Mesendoderm (in vitro differentiated cells): ENCODE results near the gene ISG20L2.
A peak's percentile ranks its signal among the peaks of the same experiment; 100 is the strongest.

Experiments used
- DNase-seq: peaks from one replicate; pipeline ENCODE4 v3.0.0; 2013
- H2AK5ac ChIP-seq: 2 replicates; pipeline ENCODE4 v1.6.1; 2013; ENCODE audit warnings: low read length, inconsistent platforms
- H2BK120ac ChIP-seq: 2 replicates; pipeline ENCODE4 v1.6.1; 2013; ENCODE audit warnings: low read depth, mild to moderate bottlenecking, low read length, moderate library complexity, mixed read lengths
- H2BK15ac ChIP-seq: replicated peaks from 2 replicates; pipeline ENCODE4 v1.6.1; 2013; ENCODE audit warnings: low read depth, mild to moderate bottlenecking, moderate library complexity
- H2BK5ac ChIP-seq: 2 replicates; pipeline ENCODE4 v1.6.1; 2013; ENCODE audit warnings: low read length, inconsistent platforms
- H3K18ac ChIP-seq: 2 replicates; pipeline ENCODE4 v1.6.1; 2013; ENCODE audit warnings: mild to moderate bottlenecking, low read length, mixed read lengths
- H3K23ac ChIP-seq: one replicate; pipeline ENCODE4 v1.6.1; 2013; ENCODE audit warnings: low read length
- H3K27ac ChIP-seq: 2 replicates; pipeline ENCODE4 v1.5.1; 2013; ENCODE audit warnings: low read depth, mild to moderate bottlenecking, inconsistent platforms, low read length, moderate library complexity
- H3K27me3 ChIP-seq: 2 replicates; pipeline ENCODE4 v1.6.1; 2013; ENCODE audit warnings: low read length, control low read depth, mild to moderate bottlenecking, inconsistent platforms; ENCODE audit not compliant: insufficient read depth, poor library complexity
- H3K36me3 ChIP-seq: 2 replicates; pipeline ENCODE4 v1.6.1; 2013; ENCODE audit warnings: low read length, inconsistent platforms; ENCODE audit not compliant: control insufficient read depth, insufficient read depth
- H3K4ac ChIP-seq: one replicate; pipeline ENCODE4 v1.6.1; 2013; ENCODE audit warnings: low read depth, mild to moderate bottlenecking, low read length, moderate library complexity
- H3K4me1 ChIP-seq: 2 replicates; pipeline ENCODE4 v1.6.1; 2013; ENCODE audit warnings: low read depth, low read length, inconsistent platforms; ENCODE audit not compliant: control insufficient read depth
- H3K4me2 ChIP-seq: 2 replicates; pipeline ENCODE4 v1.6.1; 2013; ENCODE audit warnings: low read length
- H3K4me3 ChIP-seq: 2 replicates; pipeline ENCODE4 v1.5.1; 2013; ENCODE audit warnings: mild to moderate bottlenecking, low read length
- H3K56ac ChIP-seq: one replicate; pipeline ENCODE4 v1.6.1; 2013; ENCODE audit warnings: low read length
- H3K79me1 ChIP-seq: 2 replicates; pipeline ENCODE4 v1.6.1; 2013; ENCODE audit warnings: low read length, inconsistent platforms
- H3K79me2 ChIP-seq: 2 replicates; pipeline ENCODE4 v1.6.1; 2013; ENCODE audit warnings: mild to moderate bottlenecking, low read length; ENCODE audit not compliant: control insufficient read depth, insufficient read depth
- H3K9ac ChIP-seq: 2 replicates; pipeline ENCODE4 v1.6.1; 2013; ENCODE audit warnings: low read length, inconsistent platforms
- H4K5ac ChIP-seq: one replicate; pipeline ENCODE4 v1.6.1; 2013; ENCODE audit warnings: low read length
- H4K8ac ChIP-seq: one replicate; pipeline ENCODE4 v1.6.1; 2013; ENCODE audit warnings: low read depth, mild to moderate bottlenecking, control low read depth, low read length, moderate library complexity
- WGBS: extraction: QIAGEN DNeasy Blood & Tissue Kit; methylation state at CpG from one replicate; pipeline ENCODE4 v1.1.7; 2013; ENCODE audit warnings: low lambda C conversion rate, missing lambda C conversion rate; ENCODE audit not compliant: insufficient coverage; ENCODE audit errors: extremely low coverage; 5-methylcytosine and 5-hydroxymethylcytosine counted together

The ISG20L2 gene

GRCh38 chr1:156733989-156734584 lies 5.5 kb upstream of the ISG20L2 start:
- Histone ChIP-seq H3K18ac (no peak overlapping the region), H3K9ac (no peak overlapping the region), H4K5ac (no peak overlapping the region), H3K4me1 (no peaks in the 10 kb centered on the region), H3K4me2 (no peak overlapping the region), H2BK5ac (no peak overlapping the region), H3K23ac (no peak overlapping the region), H2BK15ac (no peak overlapping the region), H2AK5ac (no peak overlapping the region), H3K79me1 (peaks cover 3% of the 10 kb centered on the region), H3K36me3 (peaks cover 2% of the 10 kb centered on the region), H4K8ac (no peak overlapping the region), H3K4ac (no peak overlapping the region), H3K27ac (no peak overlapping the region), H3K4me3 (no peak overlapping the region), H2BK120ac (no peak overlapping the region), H3K79me2 (peaks cover 2% of the 10 kb centered on the region), H3K27me3 (no peaks in the 10 kb centered on the region), H3K56ac (no peak overlapping the region)
- DNase-seq, result no peak
- no CpG with 5 or more reads among the region's 20 CpGs for WGBS

DNA sequence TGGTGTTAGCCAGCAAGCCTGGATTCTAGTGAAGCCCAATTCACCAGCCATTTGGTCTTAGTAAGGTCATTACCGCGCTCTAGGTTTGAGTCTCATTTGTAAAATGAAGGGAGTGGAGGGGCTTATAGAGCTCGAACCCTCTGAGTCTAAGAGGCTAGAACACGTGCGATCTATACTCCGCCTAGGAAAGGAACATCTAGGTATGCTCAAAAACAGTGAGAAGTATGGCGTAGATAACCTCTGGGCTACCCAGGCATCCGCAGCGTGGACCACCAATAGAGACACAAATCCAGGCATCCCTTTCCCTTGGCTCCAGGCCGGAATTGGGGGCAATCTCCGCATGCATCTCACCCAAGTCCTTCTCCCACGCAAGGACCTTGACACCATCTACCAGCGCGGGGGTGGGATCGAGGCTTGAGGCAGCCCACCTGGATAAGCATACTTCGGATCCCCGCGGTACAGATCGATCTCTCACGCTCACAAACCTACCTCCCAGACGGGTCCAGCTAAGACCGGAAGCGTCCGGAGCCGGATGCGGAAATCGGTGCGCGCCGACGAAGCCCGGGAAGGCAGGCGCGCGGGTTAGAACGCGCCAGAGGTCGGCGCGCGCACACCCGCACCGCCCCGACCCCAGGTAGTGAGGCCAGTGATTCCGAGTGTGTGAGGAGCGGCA lies 504 bp downstream of the ISG20L2 start, which contains the start of gene METTL25B:
METTL25B (plus strand) TSS at position 544 of the 673 bp plus-strand sequence. CDS start 636 bp downstream, outside the sequence.
- Histone ChIP-seq H3K79me1 (peaks cover 34% of the 10 kb centered on the region), H2BK15ac (no peak within 1 kb of the TSS)
- WGBS, result no CpG with 5 or more reads among the region's 46 CpGs

GRCh38 chr1:156727492-156727891 lies 1.1 kb downstream of the ISG20L2 start:
- H3K18ac ChIP-seq, result no peak overlapping the region
- H2BK120ac ChIP-seq, result no peak overlapping the region
- H4K5ac ChIP-seq, result no peak overlapping the region
- DNase-seq, result no peak
- H2BK15ac ChIP-seq, result no peak overlapping the region
- H3K9ac ChIP-seq, result peak overlapping the region; percentile 99
- no peak overlapping the region for H4K8ac ChIP-seq
- H3K4me3 ChIP-seq, result peak overlapping the region; percentile 98
- no peak overlapping the region for H2AK5ac ChIP-seq
- H3K27ac ChIP-seq, result no peak overlapping the region
- H2BK5ac ChIP-seq, result no peak overlapping the region
- H3K4me2 ChIP-seq, result peak overlapping the region; percentile 89
- no peaks in the 10 kb centered on the region for H3K27me3 ChIP-seq
- H3K4ac ChIP-seq, result no peak overlapping the region
- H3K23ac ChIP-seq, result no peak overlapping the region
- H3K36me3 ChIP-seq, result peaks cover 5% of the 10 kb centered on the region
- no CpG with 5 or more reads among the region's 7 CpGs for WGBS
- H3K4me1 ChIP-seq, result peaks cover 8% of the 10 kb centered on the region
- peak overlapping the region; percentile 99 for H3K56ac ChIP-seq
- peaks cover 35% of the 10 kb centered on the region for H3K79me1 ChIP-seq
- H3K79me2 ChIP-seq, result peaks cover 54% of the 10 kb centered on the region

More for the DNA sequence above, 504 bp downstream of the ISG20L2 start, which contains the start of gene METTL25B:
- Histone ChIP-seq H3K4me3 (peak within 1 kb of the TSS; percentile 98), H2BK5ac (peak within 1 kb of the TSS; percentile 62), H2BK120ac (no peak within 1 kb of the TSS), H2AK5ac (peak within 1 kb of the TSS; percentile 28), H4K8ac (no peak within 1 kb of the TSS), H4K5ac (peak within 1 kb of the TSS; percentile 10), H3K56ac (peak within 1 kb of the TSS; percentile 99), H3K27me3 (no peaks in the 10 kb centered on the region), H3K4ac (peak within 1 kb of the TSS; percentile 46), H3K4me1 (peaks cover 8% of the 10 kb centered on the region), H3K79me2 (peaks cover 52% of the 10 kb centered on the region), H3K23ac (no peak within 1 kb of the TSS), H3K18ac (peak within 1 kb of the TSS; percentile 72), H3K27ac (peak within 1 kb of the TSS; percentile 46), H3K9ac (peak within 1 kb of the TSS; percentile 99), H3K4me2 (peak within 1 kb of the TSS; percentile 89), H3K36me3 (peaks cover 3% of the 10 kb centered on the region)
- DNase-seq, result peak; percentile 93

- DNase-seq, result peak; percentile 85
Observed at GRCh38 chr1:156726549-156727226, 1.9 kb downstream of the ISG20L2 start.

GRCh38 chr1:156725683-156726280 lies 2.8 kb downstream of the ISG20L2 start:
- WGBS, result no CpG with 5 or more reads among the region's 18 CpGs
- H3K56ac ChIP-seq, result peak overlapping the region; percentile 83
- peak; percentile 91 for DNase-seq
- H3K4ac ChIP-seq, result no peak overlapping the region
- H3K79me1 ChIP-seq, result peaks cover 35% of the 10 kb centered on the region
- H4K8ac ChIP-seq, result no peak overlapping the region
- H3K4me3 ChIP-seq, result peak overlapping the region; percentile 14
- peaks cover 6% of the 10 kb centered on the region for H3K36me3 ChIP-seq
- H3K23ac ChIP-seq, result no peak overlapping the region
- H2AK5ac ChIP-seq, result no peak overlapping the region
- no peaks in the 10 kb centered on the region for H3K27me3 ChIP-seq
- peaks cover 54% of the 10 kb centered on the region for H3K79me2 ChIP-seq
- H2BK15ac ChIP-seq, result no peak overlapping the region
- H2BK5ac ChIP-seq, result no peak overlapping the region
- H3K18ac ChIP-seq, result no peak overlapping the region
- no peak overlapping the region for H3K27ac ChIP-seq
- peak overlapping the region; percentile 90 for H3K4me2 ChIP-seq
- no peak overlapping the region for H4K5ac ChIP-seq
- H2BK120ac ChIP-seq, result no peak overlapping the region
- H3K4me1 ChIP-seq, result peaks cover 8% of the 10 kb centered on the region
- peak overlapping the region; percentile 69 for H3K9ac ChIP-seq

More at GRCh38 chr1:156726549-156727226, 1.9 kb downstream of the ISG20L2 start:
- Histone ChIP-seq H3K27ac (no peak overlapping the region), H4K5ac (no peak overlapping the region), H3K9ac (peak overlapping the region; percentile 69), H3K79me1 (peaks cover 35% of the 10 kb centered on the region), H3K18ac (no peak overlapping the region), H3K27me3 (no peaks in the 10 kb centered on the region), H3K4me2 (peak overlapping the region; percentile 90), H4K8ac (no peak overlapping the region), H2BK15ac (no peak overlapping the region), H2BK120ac (no peak overlapping the region), H3K23ac (no peak overlapping the region), H3K4ac (no peak overlapping the region), H3K4me3 (no peak overlapping the region), H2AK5ac (no peak overlapping the region), H3K79me2 (peaks cover 54% of the 10 kb centered on the region), H3K36me3 (peaks cover 5% of the 10 kb centered on the region), H2BK5ac (no peak overlapping the region), H3K4me1 (peaks cover 8% of the 10 kb centered on the region), H3K56ac (peak overlapping the region; percentile 83)
- WGBS, result no CpG with 5 or more reads among the region's 15 CpGs
